Activated CD4-positive, alpha-beta T cell treated with anti-CD3 and anti-CD28 coated beads for 4 hours (primary cell): ENCODE measurements around the gene C11orf54.

ENCODE experiments used
- DNase-seq, 2 donors: peaks; one replicate each; pipeline ENCODE4 v3.0.0-alpha.2; 2020

The C11orf54 gene

GRCh38 chr11:93741094-93741881, at the start of gene C11orf54, which contains the start of gene TAF1D:
Gene C11orf54, plus strand, starts transcription at chr11:93741672. Its CDS starts 5,722 bp downstream, at chr11:93747394.
Gene TAF1D, minus strand, starts transcription at chr11:93741495. Its CDS starts 2,191 bp downstream, at chr11:93739304.
- peak; percentile 95 to 97 for DNase-seq

GRCh38 chr11:93694109-93694508, 47.4 kb upstream of the C11orf54 start:
- no peak for DNase-seq

GRCh38 chr11:93694557-93694956, 46.9 kb upstream of the C11orf54 start:
- DNase-seq, result no peak

GRCh38 chr11:93697611-93698010, 43.9 kb upstream of the C11orf54 start:
- no peak for DNase-seq

- DNase-seq, result no peak
Measured at GRCh38 chr11:93700830-93701229, 40.6 kb upstream of the C11orf54 start.

GRCh38 chr11:93704237-93704636, 37.2 kb upstream of the C11orf54 start:
- DNase-seq, result no peak

- DNase-seq, result no peak
Measured at GRCh38 chr11:93710239-93710638, 31.2 kb upstream of the C11orf54 start.

- DNase-seq, result no peak
Measured at GRCh38 chr11:93712678-93713077, 28.8 kb upstream of the C11orf54 start.

- DNase-seq, result no peak
Measured at GRCh38 chr11:93715797-93716396, 25.6 kb upstream of the C11orf54 start.

- no peak for DNase-seq
Measured at GRCh38 chr11:93717501-93717900, 24.0 kb upstream of the C11orf54 start.

GRCh38 chr11:93718057-93718563, 23.4 kb upstream of the C11orf54 start:
- no peak for DNase-seq

- DNase-seq, result no peak
Measured at GRCh38 chr11:93719310-93719709, 22.2 kb upstream of the C11orf54 start.

- no peak for DNase-seq
Measured at GRCh38 chr11:93720522-93720921, 20.9 kb upstream of the C11orf54 start.

GRCh38 chr11:93724089-93724488, 17.4 kb upstream of the C11orf54 start:
- no peak for DNase-seq

- DNase-seq, result peak in 1 of 2 donors; percentile 2
Measured at GRCh38 chr11:93727985-93728791, 13.3 kb upstream of the C11orf54 start.

- DNase-seq, result no peak
Measured at GRCh38 chr11:93728792-93729128, 12.7 kb upstream of the C11orf54 start.

GRCh38 chr11:93729129-93729616, 12.3 kb upstream of the C11orf54 start:
- no peak for DNase-seq

- no peak for DNase-seq
Measured at GRCh38 chr11:93730108-93731107, 11.1 kb upstream of the C11orf54 start.

GRCh38 chr11:93732237-93732892, 9.1 kb upstream of the C11orf54 start:
- DNase-seq, result no peak

- DNase-seq, result no peak
Measured at GRCh38 chr11:93733474-93733873, 8.0 kb upstream of the C11orf54 start.
